ENCODE results near the gene ST6GALNAC6.

The ST6GALNAC6 gene

GRCh38 chr9:127941062-127941960 lies 41.9 kb upstream of the ST6GALNAC6 start:
- Histone ChIP-seq H3K27me3 (no peaks in the 10 kb centered on the region), H3K9me3 (no peaks in the 10 kb centered on the region), H3K36me3 (no peaks in the 10 kb centered on the region), H3K4me3 (ENCODE audit: low read depth in 1 of 2, low read length in 1 of 2) (no peak overlapping the region), H3K4me1 (ENCODE audit: control insufficient read depth in 1 of 2, insufficient read depth in 1 of 2, low read depth in 1 of 2, low read length in 1 of 2) (peaks cover 24 to 35% of the 10 kb centered on the region in 2 experiments), H3K27ac (no peak overlapping the region)
- TF ChIP-seq CTCF (IDR thresholded peaks at IDR 0.05): no peak

- Histone ChIP-seq H3K4me1 (ENCODE audit: control insufficient read depth in 1 of 2, insufficient read depth in 1 of 2, low read depth in 1 of 2, low read length in 1 of 2) (peaks cover 31 to 35% of the 10 kb centered on the region in 2 experiments), H3K27me3 (no peaks in the 10 kb centered on the region)
- no peak for TF ChIP-seq CTCF (IDR thresholded peaks at IDR 0.05)
Measured at GRCh38 chr9:127940593-127940992, 41.2 kb upstream of the ST6GALNAC6 start.

GRCh38 chr9:127938298-127938690 lies 38.9 kb upstream of the ST6GALNAC6 start:
- Histone ChIP-seq H3K27ac (no peak overlapping the region), H3K4me3 (ENCODE audit: low read depth in 1 of 2, low read length in 1 of 2) (peak overlapping the region; percentile 74 to 90), H3K9me3 (no peaks in the 10 kb centered on the region), H3K4me1 (ENCODE audit: control insufficient read depth in 1 of 2, insufficient read depth in 1 of 2, low read depth in 1 of 2, low read length in 1 of 2) (peaks cover 26 to 32% of the 10 kb centered on the region in 2 experiments), H3K36me3 (peaks cover 3% of the 10 kb centered on the region), H3K27me3 (no peaks in the 10 kb centered on the region)
- no peak for TF ChIP-seq CTCF (IDR thresholded peaks at IDR 0.05)

More at GRCh38 chr9:127940593-127940992, 41.2 kb upstream of the ST6GALNAC6 start:
- Histone ChIP-seq H3K27ac (no peak overlapping the region), H3K9me3 (no peaks in the 10 kb centered on the region), H3K4me3 (ENCODE audit: low read depth in 1 of 2, low read length in 1 of 2) (no peak overlapping the region), H3K36me3 (peaks cover under 1% of the 10 kb centered on the region)

- no peaks in the 10 kb centered on the region for H3K9me3 ChIP-seq
- H3K36me3 ChIP-seq: peaks cover 3% of the 10 kb centered on the region
- H3K27ac ChIP-seq: peak within 1 kb of the TSS; percentile 65
- H3K27me3 ChIP-seq: no peaks in the 10 kb centered on the region
- TF ChIP-seq CTCF (IDR thresholded peaks at IDR 0.05): peak; percentile 21
- H3K4me1 ChIP-seq (ENCODE audit: control insufficient read depth in 1 of 2, insufficient read depth in 1 of 2, low read depth in 1 of 2, low read length in 1 of 2): peaks cover 20 to 27% of the 10 kb centered on the region in 2 experiments
- H3K4me3 ChIP-seq (ENCODE audit: low read depth in 1 of 2, low read length in 1 of 2): peak within 1 kb of the TSS; percentile 74 to 90
Measured at GRCh38 chr9:127937388-127938297, 38.2 kb upstream of the ST6GALNAC6 start, which contains the start of gene DPM2. TSS of gene DPM2 (minus strand) at chr9:127937854. CDS start at chr9:127937820, 34 bp downstream.

- Histone ChIP-seq H3K9me3 (no peaks in the 10 kb centered on the region), H3K36me3 (peaks cover 3% of the 10 kb centered on the region), H3K4me1 (ENCODE audit: control insufficient read depth in 1 of 2, insufficient read depth in 1 of 2, low read depth in 1 of 2, low read length in 1 of 2) (peaks cover 18 to 27% of the 10 kb centered on the region in 2 experiments), H3K27me3 (peaks cover 1% of the 10 kb centered on the region), H3K4me3 (ENCODE audit: low read depth in 1 of 2, low read length in 1 of 2) (peak overlapping the region; percentile 74 to 90), H3K27ac (peak overlapping the region; percentile 65)
- TF ChIP-seq CTCF (IDR thresholded peaks at IDR 0.05): no peak
Measured at GRCh38 chr9:127937056-127937387, 37.6 kb upstream of the ST6GALNAC6 start.

Measured in neutrophil (primary cell).